Activated CD4-positive, alpha-beta T cell treated with anti-CD3 and anti-CD28 coated beads for 1 hour (primary cell): ENCODE results near the gene OR5C1.
"Not testable (repeated sequence)": the region's sequence is repeated elsewhere in the genome, so short reads cannot be mapped to it uniquely, and the experiment has no call there.

ENCODE experiments used
- DNase-seq: peaks from one replicate; pipeline ENCODE4 v3.0.0-alpha.2; 2020

The OR5C1 gene

DNA sequence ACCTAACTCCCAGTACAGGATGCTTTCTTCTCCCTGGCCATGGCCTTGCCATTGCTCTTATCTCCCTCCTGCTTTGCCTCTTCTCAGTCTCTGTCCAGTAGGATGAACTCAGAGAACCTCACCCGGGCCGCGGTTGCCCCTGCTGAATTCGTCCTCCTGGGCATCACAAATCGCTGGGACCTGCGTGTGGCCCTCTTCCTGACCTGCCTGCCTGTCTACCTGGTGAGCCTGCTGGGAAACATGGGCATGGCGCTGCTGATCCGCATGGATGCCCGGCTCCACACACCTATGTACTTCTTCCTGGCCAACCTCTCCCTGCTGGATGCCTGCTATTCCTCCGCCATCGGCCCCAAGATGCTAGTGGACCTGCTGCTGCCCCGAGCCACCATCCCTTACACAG, at the start of gene OR5C1:
Gene OR5C1, plus strand, starts transcription at position 103 of the 400 bp plus-strand sequence. Its CDS starts 0 bp downstream, at position 103.
- no peak for DNase-seq

DNA sequence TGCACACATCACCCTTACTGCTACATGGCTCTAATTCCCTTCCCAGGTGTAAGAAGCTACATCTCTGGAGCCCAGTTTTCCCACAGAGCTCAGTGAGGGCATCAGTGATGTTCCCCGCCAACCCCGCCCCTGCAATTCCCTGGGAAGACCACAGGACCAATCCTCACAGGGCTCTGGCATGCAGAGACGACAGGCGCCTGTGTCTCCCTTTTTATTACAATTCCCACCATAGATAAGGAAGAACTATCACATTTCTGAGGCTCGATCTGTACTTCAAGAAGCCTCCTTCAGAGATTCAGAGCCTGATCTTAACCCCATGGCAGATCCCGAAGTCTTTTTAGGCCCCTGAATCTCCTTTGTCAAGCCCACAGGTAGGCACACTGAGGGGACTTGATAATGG, 46.7 kb upstream of the OR5C1 start, which contains the start of gene OR1L6:
Gene OR1L6, plus strand, starts transcription at position 301 of the 400 bp plus-strand sequence. CDS start 7,545 bp downstream, outside the sequence.
- DNase-seq, result no peak

DNA sequence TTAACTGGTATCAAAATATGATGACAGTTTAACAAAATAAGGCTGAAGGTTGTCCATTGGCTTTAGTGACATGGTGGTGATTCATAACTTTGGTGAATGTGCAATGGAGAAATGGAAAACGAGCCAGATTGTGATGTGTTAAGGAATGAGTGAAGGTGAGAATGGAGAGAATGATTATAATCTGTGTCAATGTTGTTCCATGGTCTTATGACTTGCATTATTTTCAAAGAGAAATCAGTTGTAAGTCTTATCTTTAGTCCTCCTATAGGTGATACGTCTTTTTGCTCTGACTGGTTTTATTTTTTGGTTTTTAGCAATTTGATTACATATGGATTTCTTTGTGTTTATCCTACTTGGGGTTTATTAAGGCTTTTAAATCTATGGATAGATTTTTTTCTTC, 33.9 kb upstream of the OR5C1 start:
- no peak for DNase-seq

DNA sequence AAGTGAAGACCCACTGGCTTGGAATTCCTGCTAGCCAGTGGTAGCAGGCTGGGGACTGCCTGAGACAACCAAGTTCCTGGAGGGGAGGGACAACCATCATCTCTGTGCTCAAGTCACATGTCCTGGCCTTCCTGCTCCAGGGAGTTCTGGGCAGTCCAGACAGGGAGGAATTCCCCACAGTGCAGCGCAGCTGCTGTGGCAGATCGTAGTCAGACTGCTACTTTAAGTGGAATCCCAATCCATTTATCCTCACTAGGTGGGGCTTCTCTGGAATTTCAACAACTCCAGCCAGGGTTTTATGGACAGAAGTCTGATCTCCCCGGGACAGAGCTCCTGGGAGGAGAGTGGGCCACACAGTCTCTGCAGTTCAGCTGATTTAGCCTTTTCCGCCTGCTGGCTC, 20.9 kb upstream of the OR5C1 start:
- DNase-seq, result no peak

DNA sequence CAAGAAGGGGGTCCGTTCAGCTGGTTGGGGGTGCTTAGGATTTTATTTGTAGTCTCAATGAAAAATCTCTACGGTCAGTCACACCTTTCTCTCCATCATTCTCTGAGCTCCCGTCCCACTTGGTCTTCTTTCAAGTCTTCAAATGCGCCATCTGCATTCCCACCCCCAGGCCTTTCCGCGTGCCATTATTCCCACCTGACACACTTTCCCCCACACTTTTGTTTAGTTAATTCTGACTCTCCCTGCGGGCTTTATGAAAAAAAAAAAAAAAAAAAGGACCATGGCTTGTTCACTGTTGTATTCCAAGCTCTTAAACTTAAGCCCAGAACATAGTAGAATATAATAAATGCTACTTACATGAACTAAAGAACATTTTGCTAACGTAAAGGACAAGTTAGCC, 11.7 kb upstream of the OR5C1 start:
- DNase-seq, result no peak

DNA sequence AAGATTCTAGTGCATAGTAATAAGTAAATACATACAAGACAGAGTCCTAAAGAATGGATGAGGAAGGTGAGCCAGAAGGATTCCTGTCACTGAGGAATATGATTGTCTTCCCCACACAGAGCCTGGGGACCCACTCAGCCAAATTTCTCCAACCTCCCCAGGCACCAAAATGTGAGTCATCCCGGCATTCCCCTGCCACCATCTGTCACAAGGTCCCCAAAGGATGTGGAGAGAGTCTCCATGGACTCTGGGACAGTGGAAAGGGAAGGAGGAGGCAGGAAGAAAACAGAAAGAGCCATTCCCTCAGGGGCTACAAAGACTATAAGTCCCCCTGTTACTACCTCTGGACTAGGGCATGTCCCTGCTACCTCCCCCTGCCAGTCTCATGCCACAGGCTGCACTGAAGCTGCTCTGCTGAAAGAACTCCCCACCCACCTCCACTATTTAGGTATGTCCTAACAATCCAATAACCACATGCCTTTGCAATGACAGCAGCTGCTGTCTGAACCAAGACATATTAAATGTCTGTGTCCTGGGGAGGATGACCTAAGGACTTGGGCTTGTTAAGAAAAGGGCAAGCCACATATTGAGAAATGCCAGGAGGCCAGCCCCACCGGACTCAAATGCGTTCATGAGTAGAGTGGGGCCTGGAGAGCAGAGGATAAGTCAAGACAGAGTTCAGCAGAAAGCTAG, 10.7 kb upstream of the OR5C1 start:
- no peak for DNase-seq

DNA sequence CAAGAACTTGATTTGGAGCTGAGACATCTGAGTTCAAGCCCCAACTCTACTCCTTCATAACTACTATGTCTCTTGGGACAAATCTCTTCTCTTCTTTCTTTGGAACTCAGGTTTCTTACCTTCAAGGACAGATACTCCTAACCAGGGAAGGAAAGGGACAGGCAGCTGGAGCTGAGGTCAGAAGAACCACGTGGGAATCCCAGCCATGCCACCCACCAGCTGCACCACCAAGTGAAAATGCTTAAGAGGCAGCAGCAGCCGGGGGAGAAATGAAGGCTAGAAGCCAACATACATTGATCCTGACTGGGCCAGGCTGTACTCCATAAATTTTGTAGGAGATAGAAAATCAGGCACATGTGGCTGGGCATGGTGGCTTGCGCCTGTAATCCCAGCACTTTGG, 9.6 kb upstream of the OR5C1 start:
- DNase-seq, result no peak

DNA sequence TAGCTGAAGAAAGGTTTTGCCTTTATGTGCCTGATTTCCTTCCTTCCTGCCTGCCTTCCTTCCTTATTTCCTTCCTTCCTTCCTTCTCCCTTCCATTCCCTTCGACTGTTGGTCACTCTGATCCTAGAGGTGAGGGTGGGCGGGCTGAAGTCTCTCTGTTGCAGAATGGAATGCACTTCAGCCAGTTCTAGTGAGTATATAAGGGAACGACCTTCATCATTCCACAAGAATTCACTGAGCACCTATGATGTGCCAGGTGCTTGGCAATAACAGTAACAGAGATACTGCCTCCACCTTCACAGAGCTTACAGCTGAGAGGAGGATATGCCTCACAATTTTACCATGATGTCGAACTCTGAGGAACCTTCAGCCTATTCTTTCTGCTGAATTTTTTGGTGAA, 8.7 kb upstream of the OR5C1 start:
- DNase-seq, result no peak

DNA sequence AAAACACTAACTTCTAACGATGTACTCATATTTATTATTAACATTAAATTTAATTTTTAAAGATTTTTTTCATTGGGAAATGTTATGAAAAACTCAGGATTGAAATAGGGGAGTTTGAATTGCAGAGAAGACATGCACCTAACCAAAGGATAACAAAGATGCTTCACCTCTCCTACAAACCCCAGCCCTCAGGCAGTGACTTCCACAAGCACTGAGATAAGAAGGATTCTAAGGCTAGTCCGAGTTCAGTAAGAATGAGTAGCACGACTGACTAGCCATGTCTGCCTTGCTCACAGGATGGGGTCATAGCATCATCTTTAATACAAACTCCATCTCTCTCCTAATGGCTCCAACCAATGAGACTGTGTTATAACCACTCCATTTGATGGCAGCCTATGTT, 7.1 kb upstream of the OR5C1 start:
- DNase-seq, result no peak

DNA sequence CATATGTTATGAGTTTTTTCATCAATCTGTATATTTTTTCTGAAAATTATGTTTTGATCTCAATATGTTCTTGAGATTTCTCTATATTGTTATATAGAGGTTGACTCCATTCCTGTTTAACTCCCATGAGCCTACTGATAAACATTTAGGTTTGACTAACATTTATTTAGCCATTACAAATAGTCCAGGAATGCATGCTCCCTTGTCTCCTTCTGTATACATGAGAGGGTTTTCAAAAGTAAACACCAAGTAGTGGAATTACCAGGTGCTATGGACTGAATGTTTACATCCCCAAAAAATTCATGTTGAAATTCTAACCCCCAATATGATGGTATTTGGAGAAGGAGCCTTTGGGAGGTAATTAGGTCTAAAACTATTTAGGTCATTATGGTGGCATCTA, 3.5 kb upstream of the OR5C1 start:
- DNase-seq, result no peak

DNA sequence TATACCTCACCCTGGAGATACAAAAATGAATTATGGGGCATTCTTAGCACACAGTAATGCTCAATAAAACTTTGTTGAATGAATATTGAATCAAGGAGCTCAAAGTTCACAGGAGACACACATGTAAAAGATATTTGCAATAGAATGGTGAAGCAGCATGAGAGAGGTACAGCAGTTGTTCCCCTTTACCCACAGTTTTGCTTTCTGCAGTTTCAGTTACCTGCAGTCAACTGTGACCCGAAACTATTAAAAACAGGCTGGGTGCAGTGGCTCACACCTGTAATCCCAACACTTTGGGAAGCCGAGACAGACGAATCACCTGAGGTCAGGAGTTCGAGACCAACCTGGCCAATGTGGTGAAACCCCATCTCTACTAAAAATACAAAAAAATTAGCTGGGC, 2.4 kb upstream of the OR5C1 start:
- DNase-seq, result no peak

DNA sequence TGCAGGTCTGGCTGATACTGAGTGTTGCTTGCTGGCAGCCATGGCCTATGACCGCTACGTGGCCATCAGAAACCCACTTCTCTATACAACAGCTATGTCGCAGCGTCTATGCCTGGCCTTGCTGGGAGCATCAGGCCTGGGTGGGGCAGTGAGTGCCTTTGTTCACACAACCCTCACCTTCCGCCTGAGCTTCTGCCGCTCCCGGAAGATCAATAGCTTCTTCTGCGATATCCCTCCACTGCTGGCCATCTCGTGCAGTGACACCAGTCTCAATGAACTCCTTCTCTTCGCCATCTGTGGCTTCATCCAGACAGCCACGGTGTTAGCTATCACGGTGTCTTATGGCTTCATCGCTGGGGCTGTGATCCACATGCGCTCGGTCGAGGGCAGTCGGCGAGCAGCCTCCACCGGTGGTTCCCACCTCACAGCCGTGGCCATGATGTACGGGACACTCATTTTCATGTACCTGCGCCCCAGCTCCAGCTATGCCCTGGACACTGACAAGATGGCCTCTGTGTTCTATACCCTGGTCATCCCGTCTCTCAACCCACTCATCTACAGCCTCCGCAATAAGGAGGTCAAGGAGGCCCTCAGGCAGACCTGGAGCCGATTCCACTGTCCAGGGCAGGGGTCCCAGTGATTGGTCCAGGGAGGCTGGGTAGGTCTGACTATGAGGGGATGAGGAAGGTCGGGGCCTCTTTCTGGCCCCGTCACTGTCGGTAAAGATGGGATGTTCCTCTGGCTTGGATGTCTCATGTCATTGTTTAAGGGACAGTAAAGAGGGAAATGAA, 718 bp downstream of the OR5C1 start:
- DNase-seq, result no peak

DNA sequence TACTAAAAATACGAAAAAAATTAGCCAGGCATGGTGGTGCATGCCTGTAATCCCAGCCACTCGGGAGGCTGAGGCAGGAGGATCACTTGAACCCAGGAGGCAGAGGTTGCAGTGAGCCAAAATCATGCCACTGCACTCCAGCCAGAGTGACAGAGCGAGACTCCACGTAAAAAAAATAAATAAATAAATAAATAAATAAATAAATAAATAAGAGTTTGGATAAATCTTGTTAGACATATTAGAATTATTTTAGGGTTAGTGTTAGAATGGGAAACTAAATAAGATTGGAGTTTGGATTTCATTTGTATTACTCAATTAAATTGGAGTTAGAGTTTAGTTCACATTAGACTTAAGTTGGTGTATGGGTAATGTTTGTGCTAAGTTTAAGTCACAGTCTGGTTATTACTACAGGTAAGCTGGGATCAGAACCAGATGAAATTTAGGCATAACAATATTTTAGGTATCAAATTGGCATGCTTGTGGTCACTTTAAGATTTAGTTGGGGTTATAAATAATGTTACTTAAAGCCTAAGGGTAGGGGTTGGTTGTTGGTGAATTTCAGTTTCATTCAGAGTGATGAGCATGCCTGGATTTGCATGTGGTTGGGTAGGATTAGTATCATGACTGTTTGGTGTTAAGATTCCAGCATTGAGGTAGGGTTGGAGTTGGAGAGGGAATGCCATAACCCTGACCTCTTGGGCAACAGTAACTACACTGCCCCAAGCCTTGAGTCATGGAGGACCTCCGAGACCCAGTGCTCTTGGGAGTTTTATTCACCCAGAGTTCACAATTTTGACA, 3.3 kb downstream of the OR5C1 start:
- DNase-seq, result no peak

DNA sequence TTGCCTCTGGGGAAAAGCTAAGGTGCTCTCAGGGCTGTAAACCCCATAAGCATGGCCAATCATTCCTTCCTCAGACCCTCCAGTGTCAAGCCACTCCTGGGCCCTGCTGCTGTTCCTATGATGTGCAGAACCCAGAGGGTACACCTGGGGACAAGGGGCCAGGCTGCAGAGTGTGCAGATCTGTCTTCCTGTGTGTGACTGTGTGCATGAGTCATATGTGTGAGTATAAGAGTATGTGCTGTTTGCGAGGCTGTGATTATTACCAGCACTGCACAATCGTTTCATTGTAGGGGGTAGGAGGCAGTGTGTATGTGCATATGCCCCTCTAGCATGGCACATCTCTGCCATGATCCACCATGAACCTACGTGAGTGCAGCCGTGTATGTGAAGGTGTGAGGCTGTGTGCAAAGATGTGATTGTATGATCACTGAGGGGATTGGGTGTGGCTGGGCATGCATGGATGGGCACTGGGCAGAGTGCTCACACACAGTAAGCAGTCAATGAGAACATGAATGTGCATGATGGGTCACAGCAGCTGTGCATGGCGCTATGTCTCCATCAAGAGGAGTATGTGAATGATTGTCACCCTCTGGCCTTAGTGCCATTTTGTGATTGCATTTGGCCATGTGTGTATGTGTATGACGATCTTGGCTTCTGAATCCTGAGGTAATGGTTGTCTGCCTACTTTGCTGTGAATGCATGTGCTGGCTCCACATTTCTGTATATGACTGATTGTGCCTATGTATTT, 8.8 kb downstream of the OR5C1 start:
- no peak for DNase-seq

DNA sequence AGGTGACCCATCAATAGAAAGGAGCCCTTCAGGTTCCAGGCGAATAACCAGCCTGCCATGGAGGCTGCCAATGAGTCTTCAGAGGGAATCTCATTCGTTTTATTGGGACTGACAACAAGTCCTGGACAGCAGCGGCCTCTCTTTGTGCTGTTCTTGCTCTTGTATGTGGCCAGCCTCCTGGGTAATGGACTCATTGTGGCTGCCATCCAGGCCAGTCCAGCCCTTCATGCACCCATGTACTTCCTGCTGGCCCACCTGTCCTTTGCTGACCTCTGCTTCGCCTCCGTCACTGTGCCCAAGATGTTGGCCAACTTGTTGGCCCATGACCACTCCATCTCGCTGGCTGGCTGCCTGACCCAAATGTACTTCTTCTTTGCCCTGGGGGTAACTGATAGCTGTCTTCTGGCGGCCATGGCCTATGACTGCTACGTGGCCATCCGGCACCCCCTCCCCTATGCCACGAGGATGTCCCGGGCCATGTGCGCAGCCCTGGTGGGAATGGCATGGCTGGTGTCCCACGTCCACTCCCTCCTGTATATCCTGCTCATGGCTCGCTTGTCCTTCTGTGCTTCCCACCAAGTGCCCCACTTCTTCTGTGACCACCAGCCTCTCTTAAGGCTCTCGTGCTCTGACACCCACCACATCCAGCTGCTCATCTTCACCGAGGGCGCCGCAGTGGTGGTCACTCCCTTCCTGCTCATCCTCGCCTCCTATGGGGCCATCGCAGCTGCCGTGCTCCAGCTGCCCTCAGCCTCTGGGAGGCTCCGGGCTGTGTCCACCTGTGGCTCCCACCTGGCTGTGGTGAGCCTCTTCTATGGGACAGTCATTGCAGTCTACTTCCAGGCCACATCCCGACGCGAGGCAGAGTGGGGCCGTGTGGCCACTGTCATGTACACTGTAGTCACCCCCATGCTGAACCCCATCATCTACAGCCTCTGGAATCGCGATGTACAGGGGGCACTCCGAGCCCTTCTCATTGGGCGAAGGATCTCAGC, 11.6 kb downstream of the OR5C1 start, which contains the start of gene OR1K1:
Gene OR1K1, plus strand, starts transcription at position 58 of the 995 bp plus-strand sequence. Its CDS starts 0 bp downstream, at position 58.
- DNase-seq, result no peak

DNA sequence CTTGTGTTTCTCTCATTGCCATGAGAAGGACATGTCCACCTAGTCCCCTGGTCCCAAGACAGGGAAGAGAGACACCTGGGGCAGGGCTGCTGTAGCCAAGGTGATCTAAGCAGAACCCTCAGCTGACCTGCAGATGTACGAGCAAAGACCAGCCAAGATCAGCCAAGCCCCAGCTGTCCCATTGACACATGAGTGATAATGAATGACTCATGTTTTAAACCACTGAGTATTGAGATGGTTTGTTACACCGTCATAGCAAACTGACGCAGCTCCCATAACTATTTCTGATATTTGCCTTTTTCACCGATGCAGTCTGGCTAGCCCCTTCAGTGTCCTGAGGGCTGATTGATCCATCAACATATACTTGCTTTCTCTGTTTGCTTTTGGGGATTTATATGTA, 17.9 kb downstream of the OR5C1 start:
- no peak for DNase-seq

DNA sequence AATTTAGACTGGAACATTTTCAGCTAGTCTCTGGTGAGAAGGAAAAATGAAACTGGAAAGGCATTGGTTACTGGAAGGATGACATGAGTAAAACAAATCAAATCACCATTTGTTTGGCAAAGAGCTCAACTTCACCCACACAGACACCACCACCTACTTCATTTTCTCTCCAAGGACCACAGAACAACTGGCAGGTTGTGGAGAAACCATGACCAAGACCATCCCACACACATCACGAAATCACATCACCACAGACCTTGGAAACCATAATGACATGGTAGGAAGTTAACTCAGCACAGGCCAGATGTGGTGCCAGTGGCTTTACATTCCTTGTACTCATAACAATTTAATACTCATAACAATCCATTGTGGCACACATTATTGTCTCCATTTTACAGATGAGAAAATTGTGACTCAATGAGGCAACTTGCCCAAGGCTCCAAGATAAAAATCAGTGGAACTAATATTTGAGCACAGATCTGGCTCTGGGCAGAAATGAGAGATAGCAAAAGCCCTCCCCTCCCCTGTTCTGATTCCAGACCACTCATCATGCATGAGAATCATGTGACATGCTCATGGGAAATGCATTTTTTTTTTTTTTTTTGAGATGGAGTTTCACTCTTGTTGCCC, 18.7 kb downstream of the OR5C1 start:
- no peak for DNase-seq

DNA sequence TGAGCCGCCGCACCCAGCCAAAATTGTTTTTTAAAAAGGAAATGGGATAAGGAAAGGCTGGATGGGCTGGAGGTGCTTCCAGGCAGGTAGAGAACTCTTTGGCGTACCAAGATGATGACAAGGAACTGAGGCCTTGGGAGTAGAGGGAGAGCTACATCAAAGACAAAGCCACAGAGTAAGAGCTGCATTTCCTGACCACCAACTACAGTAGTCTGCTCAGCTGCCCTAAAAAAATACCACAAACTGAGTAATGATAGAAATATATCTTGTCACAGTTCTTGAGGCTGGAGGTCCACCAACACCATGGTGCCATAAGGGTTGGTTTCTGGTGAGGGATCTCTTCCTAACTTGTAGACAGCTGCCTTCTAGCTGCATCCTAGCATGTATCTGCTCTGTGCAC, 19.4 kb downstream of the OR5C1 start:
- no peak for DNase-seq

DNA sequence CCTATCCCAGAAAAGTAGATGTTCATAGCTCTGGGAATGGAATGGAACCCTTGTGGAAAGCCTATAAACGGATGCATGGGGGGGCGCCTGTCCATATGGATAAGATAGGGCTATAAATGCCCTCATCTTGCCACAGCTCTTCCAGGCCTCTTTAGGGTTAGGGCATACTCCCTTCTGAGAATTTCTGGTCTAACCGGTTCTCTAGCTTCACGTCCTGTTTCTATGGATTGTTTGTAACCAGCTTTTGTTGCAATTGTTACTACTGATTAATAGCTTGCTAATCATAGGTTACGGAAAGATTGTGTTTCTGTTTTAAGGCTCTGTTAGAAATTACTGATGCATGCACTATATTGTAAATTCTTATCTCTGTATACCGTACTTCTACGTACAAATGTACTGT, 20.5 kb downstream of the OR5C1 start:
- DNase-seq, result not testable (repeated sequence)

DNA sequence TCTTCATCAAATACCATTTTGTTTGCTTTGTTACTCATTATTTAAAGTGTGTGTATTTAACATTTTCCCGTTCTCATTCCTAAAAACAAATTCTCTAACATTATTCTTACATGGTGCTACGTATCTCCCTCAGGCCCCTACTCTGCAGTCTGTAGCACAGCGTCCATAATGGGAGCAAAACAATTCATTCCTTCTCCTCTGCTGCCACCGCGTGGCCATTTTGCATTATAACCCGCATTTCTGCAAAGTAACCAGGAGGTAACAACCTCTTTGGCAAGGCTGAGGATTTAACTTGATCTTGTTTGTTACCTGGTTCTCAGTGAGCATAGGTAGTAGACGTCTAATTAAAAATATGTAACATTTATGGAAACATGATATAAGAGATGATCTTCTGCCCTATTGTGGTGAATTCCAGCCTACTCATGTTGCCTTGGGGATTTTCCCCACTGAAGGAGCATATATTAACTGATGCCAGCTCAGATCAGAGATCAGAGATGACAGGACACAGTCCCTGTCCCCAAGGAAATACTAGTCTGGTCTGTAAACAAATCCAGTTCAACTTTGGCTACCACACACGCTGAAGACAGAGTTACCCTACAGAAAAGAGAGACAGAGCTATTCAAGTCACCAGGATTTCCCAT, 21.7 kb downstream of the OR5C1 start:
- DNase-seq, result peak; percentile 66
